ENCODE results near the gene GON4L. TPM values are rescaled to one million over a fixed set of nuclear protein-coding genes. Genes with fewer than 3 reads are reported as not detected.
"Not testable (repeated sequence)": the region's sequence is repeated elsewhere in the genome, so short reads cannot be mapped to it uniquely, and the experiment has no call there.

The GON4L gene
- total RNA-seq, 1 donor from 2014 or later, result 82.8 TPM

DNA sequence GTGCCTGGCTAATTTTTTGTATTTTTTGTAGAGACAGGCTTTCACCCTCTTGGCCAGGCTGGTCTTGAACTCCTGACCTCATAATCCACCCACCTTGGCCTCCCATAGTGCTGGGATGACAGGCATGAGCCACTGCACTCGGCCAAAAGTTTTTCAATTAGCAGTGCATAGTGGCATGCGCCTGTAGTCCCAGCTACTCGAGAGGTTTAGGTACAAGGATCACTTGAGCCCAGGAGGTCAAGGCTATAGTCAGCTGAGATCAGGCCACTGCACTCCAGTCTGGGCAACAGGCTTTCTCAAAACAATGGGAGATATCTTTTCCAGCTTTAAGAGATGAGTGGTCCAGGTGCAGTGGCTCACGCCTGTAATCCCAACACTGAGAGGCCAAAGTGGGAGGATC is 137.3 kb downstream of the GON4L start:
- Mint-ChIP-seq H3K27ac (ENCODE audit: unreplicated experiment) (no peak overlapping the region), H3K9me3 (ENCODE audit: unreplicated experiment) (no peaks in the 10 kb centered on the region), H3K4me3 (ENCODE audit: unreplicated experiment) (no peak overlapping the region), H3K4me1 (ENCODE audit: low read depth, unreplicated experiment) (peaks cover 3% of the 10 kb centered on the region), H3K27me3 (ENCODE audit: unreplicated experiment) (peaks cover 1% of the 10 kb centered on the region), H3K36me3 (ENCODE audit: unreplicated experiment) (no peaks in the 10 kb centered on the region)
- TF ChIP-seq, protein P1, sequence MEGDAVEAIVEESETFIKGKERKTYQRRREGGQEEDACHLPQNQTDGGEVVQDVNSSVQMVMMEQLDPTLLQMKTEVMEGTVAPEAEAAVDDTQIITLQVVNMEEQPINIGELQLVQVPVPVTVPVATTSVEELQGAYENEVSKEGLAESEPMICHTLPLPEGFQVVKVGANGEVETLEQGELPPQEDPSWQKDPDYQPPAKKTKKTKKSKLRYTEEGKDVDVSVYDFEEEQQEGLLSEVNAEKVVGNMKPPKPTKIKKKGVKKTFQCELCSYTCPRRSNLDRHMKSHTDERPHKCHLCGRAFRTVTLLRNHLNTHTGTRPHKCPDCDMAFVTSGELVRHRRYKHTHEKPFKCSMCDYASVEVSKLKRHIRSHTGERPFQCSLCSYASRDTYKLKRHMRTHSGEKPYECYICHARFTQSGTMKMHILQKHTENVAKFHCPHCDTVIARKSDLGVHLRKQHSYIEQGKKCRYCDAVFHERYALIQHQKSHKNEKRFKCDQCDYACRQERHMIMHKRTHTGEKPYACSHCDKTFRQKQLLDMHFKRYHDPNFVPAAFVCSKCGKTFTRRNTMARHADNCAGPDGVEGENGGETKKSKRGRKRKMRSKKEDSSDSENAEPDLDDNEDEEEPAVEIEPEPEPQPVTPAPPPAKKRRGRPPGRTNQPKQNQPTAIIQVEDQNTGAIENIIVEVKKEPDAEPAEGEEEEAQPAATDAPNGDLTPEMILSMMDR (IDR thresholded peaks at IDR 0.05; ENCODE audit: partially characterized antibody, unreplicated experiment), result no peak
- DNase-seq, result no peak

DNA sequence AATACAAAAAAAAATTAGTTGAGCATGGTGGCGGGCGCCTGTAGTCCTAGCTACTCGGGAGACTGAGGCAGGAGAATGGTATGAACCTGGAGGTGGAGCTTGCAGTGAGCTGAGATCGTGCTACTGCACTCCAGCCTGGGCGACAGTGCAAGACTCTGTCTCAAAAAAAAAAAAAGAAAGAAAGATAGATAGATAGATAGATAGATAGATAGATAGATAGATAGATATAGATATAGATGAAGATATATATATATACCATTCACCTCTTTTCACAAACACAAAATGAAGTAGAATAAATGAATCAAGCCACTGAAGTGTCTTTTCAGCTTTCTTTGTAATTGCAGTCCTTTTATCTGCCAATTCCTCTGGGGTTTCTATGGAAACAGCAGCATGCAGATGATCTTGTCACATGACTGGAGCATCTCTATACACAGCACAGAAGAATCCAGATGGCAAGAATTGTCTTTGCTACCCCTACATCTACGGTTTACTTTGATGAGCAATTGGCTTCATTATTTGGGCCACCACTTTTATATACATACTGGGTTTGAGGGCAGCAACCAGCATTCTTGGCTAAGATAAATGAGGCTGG is 138.4 kb downstream of the GON4L start:
- not testable (repeated sequence) for H3K4me3 Mint-ChIP-seq (ENCODE audit: unreplicated experiment); DNase-seq

DNA sequence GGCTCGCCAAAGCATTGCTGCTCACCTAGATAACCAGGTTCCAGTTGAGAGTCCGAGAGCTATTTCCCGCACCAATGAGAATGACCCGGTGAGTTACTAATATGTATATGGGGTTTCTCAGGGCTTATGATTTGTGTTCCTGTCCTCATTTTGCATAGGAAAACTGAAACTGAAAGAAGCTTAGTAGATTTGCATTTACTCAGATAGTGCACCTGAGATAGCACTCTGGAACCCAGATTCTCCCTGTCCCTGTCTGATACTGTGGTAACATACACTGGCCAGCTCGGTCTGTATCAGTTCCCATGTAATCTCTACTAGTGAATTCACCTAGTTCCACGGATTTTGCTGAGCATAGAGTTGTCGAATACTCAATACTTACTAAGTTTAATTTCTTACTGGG is 140.0 kb downstream of the GON4L start:
- DNase-seq, result no peak
- H3K4me1 Mint-ChIP-seq (ENCODE audit: low read depth, unreplicated experiment), result peaks cover 3% of the 10 kb centered on the region
- H3K27ac Mint-ChIP-seq (ENCODE audit: unreplicated experiment), result no peak overlapping the region
- H3K27me3 Mint-ChIP-seq (ENCODE audit: unreplicated experiment), result peaks cover 1% of the 10 kb centered on the region
- H3K9me3 Mint-ChIP-seq (ENCODE audit: unreplicated experiment), result no peaks in the 10 kb centered on the region
- no peak overlapping the region for H3K4me3 Mint-ChIP-seq (ENCODE audit: unreplicated experiment)
- no peaks in the 10 kb centered on the region for H3K36me3 Mint-ChIP-seq (ENCODE audit: unreplicated experiment)
- TF ChIP-seq, protein P1 (IDR thresholded peaks at IDR 0.05; ENCODE audit: partially characterized antibody, unreplicated experiment), result no peak

More for the DNA sequence above, 138.4 kb downstream of the GON4L start:
- peak overlapping the region; percentile 75 for H3K27ac Mint-ChIP-seq (ENCODE audit: unreplicated experiment)
- H3K9me3 Mint-ChIP-seq (ENCODE audit: unreplicated experiment); H3K4me1 Mint-ChIP-seq (ENCODE audit: low read depth, unreplicated experiment); H3K36me3 Mint-ChIP-seq (ENCODE audit: unreplicated experiment); H3K27me3 Mint-ChIP-seq (ENCODE audit: unreplicated experiment): not testable (repeated sequence)

DNA sequence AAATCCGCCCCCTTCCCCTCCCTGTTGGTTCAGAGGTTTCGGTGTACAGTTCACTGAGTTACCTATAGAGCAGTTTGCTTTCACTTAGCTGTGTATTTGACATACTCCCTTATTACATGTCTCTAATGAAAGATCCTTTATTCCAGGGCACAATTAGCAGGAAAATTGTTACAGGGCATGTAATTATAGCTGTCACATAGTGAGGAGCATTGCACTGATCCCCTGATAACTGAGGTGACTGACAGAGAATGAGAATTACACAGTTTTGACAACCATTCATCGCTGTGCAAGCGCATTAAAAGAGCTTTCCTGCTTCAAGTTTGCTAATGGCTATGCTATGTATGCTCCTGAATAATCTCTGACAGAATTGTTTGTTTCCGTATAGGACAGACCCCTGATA is 141.2 kb downstream of the GON4L start:
- TF ChIP-seq, protein P1 (IDR thresholded peaks at IDR 0.05; ENCODE audit: partially characterized antibody, unreplicated experiment), result no peak
- DNase-seq, result no peak
- H3K36me3 Mint-ChIP-seq (ENCODE audit: unreplicated experiment), result no peaks in the 10 kb centered on the region
- no peaks in the 10 kb centered on the region for H3K9me3 Mint-ChIP-seq (ENCODE audit: unreplicated experiment)
- peaks cover 3% of the 10 kb centered on the region for H3K4me1 Mint-ChIP-seq (ENCODE audit: low read depth, unreplicated experiment)
- H3K27ac Mint-ChIP-seq (ENCODE audit: unreplicated experiment), result no peak overlapping the region
- peaks cover 3% of the 10 kb centered on the region for H3K27me3 Mint-ChIP-seq (ENCODE audit: unreplicated experiment)
- no peak overlapping the region for H3K4me3 Mint-ChIP-seq (ENCODE audit: unreplicated experiment)

DNA sequence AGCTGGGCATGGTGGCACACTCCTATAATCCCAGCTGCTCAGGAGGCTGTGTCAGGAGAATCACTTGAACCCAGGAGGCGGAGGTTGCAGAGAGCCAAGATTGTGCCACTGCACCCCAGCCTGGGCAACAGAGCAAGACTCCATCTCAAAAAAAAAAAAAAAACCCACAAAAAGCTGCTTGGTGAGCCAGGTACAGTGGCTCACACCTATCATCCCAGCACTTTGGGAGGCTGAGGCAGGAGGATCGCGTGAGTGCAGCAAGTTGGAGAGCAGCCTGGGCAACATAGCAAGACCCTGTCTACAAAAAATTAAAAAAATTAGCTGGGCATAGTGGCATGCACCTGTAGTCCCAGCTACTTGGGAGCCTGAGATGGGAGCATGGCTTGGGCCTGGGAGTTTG is 142.0 kb downstream of the GON4L start:
- not testable (repeated sequence) for H3K9me3 Mint-ChIP-seq (ENCODE audit: unreplicated experiment); H3K4me3 Mint-ChIP-seq (ENCODE audit: unreplicated experiment); H3K27ac Mint-ChIP-seq (ENCODE audit: unreplicated experiment); DNase-seq; H3K36me3 Mint-ChIP-seq (ENCODE audit: unreplicated experiment); H3K4me1 Mint-ChIP-seq (ENCODE audit: low read depth, unreplicated experiment); H3K27me3 Mint-ChIP-seq (ENCODE audit: unreplicated experiment)

DNA sequence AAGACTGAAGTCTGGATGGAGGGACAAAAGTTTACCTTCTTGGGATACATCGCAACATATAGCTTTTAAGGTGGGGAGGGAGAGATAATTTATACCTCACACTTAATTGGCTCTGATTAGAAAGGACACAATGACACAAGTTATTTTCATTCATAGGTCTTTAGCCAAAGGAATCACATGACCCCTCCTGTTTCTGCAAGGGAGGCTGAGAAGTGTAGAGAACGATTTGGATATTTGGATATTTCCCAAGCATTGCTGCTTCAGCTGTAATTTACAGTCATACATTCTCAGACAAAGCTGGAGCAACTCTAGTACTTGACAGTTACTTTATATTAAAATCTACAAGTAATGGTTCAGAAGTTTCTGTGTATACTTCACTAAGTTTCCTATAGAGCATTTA is 143.9 kb downstream of the GON4L start:
- no peaks in the 10 kb centered on the region for H3K4me1 Mint-ChIP-seq (ENCODE audit: low read depth, unreplicated experiment)
- H3K27ac Mint-ChIP-seq (ENCODE audit: unreplicated experiment), result no peak overlapping the region
- TF ChIP-seq, protein P1 (IDR thresholded peaks at IDR 0.05; ENCODE audit: partially characterized antibody, unreplicated experiment), result no peak
- H3K9me3 Mint-ChIP-seq (ENCODE audit: unreplicated experiment), result no peaks in the 10 kb centered on the region
- peaks cover 3% of the 10 kb centered on the region for H3K27me3 Mint-ChIP-seq (ENCODE audit: unreplicated experiment)
- no peak for DNase-seq
- peaks cover 4% of the 10 kb centered on the region for H3K36me3 Mint-ChIP-seq (ENCODE audit: unreplicated experiment)
- no peak overlapping the region for H3K4me3 Mint-ChIP-seq (ENCODE audit: unreplicated experiment)

DNA sequence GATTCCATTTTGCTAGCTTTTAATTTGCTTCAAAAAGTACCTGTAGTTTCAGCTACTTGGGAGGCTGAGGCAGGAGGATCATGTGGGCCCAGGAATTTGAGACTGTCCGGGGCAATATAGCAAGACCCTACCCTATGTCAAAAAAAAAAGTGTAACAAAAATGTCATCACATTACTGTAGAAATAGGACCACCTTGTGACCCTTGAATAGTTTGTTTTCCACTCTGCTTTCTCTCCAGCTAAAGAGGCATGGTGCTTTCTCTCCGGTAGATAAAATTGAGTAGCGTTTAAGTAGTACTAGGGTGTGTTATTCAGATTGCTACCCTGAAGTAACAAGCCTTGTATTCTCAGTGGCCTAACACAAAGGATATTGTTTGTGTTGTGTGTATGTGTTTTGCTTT is 144.4 kb downstream of the GON4L start:
- H3K36me3 Mint-ChIP-seq (ENCODE audit: unreplicated experiment); H3K4me3 Mint-ChIP-seq (ENCODE audit: unreplicated experiment); H3K9me3 Mint-ChIP-seq (ENCODE audit: unreplicated experiment); H3K27me3 Mint-ChIP-seq (ENCODE audit: unreplicated experiment); H3K4me1 Mint-ChIP-seq (ENCODE audit: low read depth, unreplicated experiment); H3K27ac Mint-ChIP-seq (ENCODE audit: unreplicated experiment); DNase-seq: not testable (repeated sequence)

DNA sequence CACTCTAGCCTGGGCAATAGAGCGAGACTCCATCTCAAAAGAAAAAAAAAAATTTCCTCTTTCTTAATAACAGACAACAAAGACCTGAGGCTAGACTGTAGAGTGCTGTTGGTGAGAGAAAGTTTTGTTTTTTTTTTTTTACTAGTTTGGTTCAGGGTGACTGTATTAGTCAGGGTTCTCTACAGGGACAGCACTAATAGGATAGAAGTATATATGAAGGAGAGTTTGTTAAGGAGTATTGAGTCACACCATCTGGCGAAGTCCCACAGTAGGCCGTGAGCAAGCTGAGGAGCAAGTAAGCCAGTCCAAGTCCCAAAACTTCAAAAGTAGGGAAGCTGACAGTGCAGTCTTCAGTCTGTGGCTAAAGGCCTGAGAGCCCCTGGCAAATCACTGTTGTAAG is 145.6 kb downstream of the GON4L start:
- DNase-seq; H3K4me3 Mint-ChIP-seq (ENCODE audit: unreplicated experiment); H3K27ac Mint-ChIP-seq (ENCODE audit: unreplicated experiment); H3K9me3 Mint-ChIP-seq (ENCODE audit: unreplicated experiment); H3K27me3 Mint-ChIP-seq (ENCODE audit: unreplicated experiment); H3K4me1 Mint-ChIP-seq (ENCODE audit: low read depth, unreplicated experiment); H3K36me3 Mint-ChIP-seq (ENCODE audit: unreplicated experiment): not testable (repeated sequence)
